Measurements from ENCODE around the gene STXBP6. TPM values are rescaled to one million over a fixed set of nuclear protein-coding genes. Genes with fewer than 3 reads are reported as not detected.

STXBP6 gene
- total RNA-seq, 4 donors from 2014 or later, result 2.6 to 5.5 (median 4.4) TPM

- Histone ChIP-seq H3K36me3 (no peaks in the 10 kb centered on the region), H3K4me1 (no peaks in the 10 kb centered on the region), H3K27me3 (no peaks in the 10 kb centered on the region), H3K27ac (no peak overlapping the region), H3K4me3 (no peak overlapping the region), H3K9me3 (no peaks in the 10 kb centered on the region)
- in situ Hi-C loops (cut with MboI; ENCODE audit: low sequenced_read_pairs in 4 of 4), result no loop called here
- intact Hi-C loops (cut with DNase I; ENCODE audit: low total_unique reads), result no loop called here
- ATAC-seq (no peak), DNase-seq (no peak)
- TF ChIP-seq POLR2A (IDR thresholded peaks at IDR 0.05), result no peak
Observed at GRCh38 chr14:25069879-25070278, 19.9 kb upstream of the STXBP6 start.

GRCh38 chr14:25067600-25067999 lies 17.7 kb upstream of the STXBP6 start:
- no peak overlapping the region for H3K27ac ChIP-seq
- no peaks in the 10 kb centered on the region for H3K27me3 ChIP-seq
- ATAC-seq (no peak), DNase-seq (no peak)
- H3K36me3 ChIP-seq, result no peaks in the 10 kb centered on the region
- H3K4me1 ChIP-seq, result no peaks in the 10 kb centered on the region
- no peak overlapping the region for H3K4me3 ChIP-seq
- in situ Hi-C loops (cut with MboI; ENCODE audit: low sequenced_read_pairs in 4 of 4), result no loop called here
- H3K9me3 ChIP-seq, result no peaks in the 10 kb centered on the region
- no peak for TF ChIP-seq POLR2A (IDR thresholded peaks at IDR 0.05)
- no peak for TF ChIP-seq CTCF (IDR thresholded peaks at IDR 0.05 in 4 of 5, conservative IDR thresholded peaks at IDR 0.05 in 1 of 5)
- intact Hi-C loops (cut with DNase I; ENCODE audit: low total_unique reads), result no loop called here

- in situ Hi-C loops (cut with MboI; ENCODE audit: low sequenced_read_pairs in 4 of 4), result no loop called here
- intact Hi-C loops (cut with DNase I; ENCODE audit: low total_unique reads), result no loop called here
- DNase-seq, result no peak
- Histone ChIP-seq H3K27me3 (no peaks in the 10 kb centered on the region), H3K27ac (no peak overlapping the region), H3K4me3 (no peak overlapping the region), H3K36me3 (no peaks in the 10 kb centered on the region), H3K9me3 (no peaks in the 10 kb centered on the region), H3K4me1 (no peaks in the 10 kb centered on the region)
- ATAC-seq, result no peak
- TF ChIP-seq POLR2A (IDR thresholded peaks at IDR 0.05) (no peak), CTCF (IDR thresholded peaks at IDR 0.05 in 4 of 5, conservative IDR thresholded peaks at IDR 0.05 in 1 of 5) (no peak)
Observed at GRCh38 chr14:25062022-25062321, 12.0 kb upstream of the STXBP6 start.

- intact Hi-C loops (cut with DNase I; ENCODE audit: low total_unique reads) (no loop called here), in situ Hi-C loops (cut with MboI; ENCODE audit: low sequenced_read_pairs in 4 of 4) (no loop called here)
- no peaks in the 10 kb centered on the region for H3K36me3 ChIP-seq
- no peak overlapping the region for H3K27ac ChIP-seq
- ATAC-seq (no peak), DNase-seq (no peak)
- no peaks in the 10 kb centered on the region for H3K9me3 ChIP-seq
- peaks cover 0 to 2% (median 0%) of the 10 kb centered on the region in 3 donors for H3K27me3 ChIP-seq
- no peaks in the 10 kb centered on the region for H3K4me1 ChIP-seq
- H3K4me3 ChIP-seq, result no peak overlapping the region
- TF ChIP-seq CTCF (IDR thresholded peaks at IDR 0.05 in 4 of 5, conservative IDR thresholded peaks at IDR 0.05 in 1 of 5) (no peak), POLR2A (IDR thresholded peaks at IDR 0.05) (no peak)
Observed at GRCh38 chr14:25056688-25057078, 6.7 kb upstream of the STXBP6 start.

GRCh38 chr14:25055992-25056687 lies 6.2 kb upstream of the STXBP6 start:
- TF ChIP-seq CTCF (IDR thresholded peaks at IDR 0.05 in 4 of 5, conservative IDR thresholded peaks at IDR 0.05 in 1 of 5) (no peak), POLR2A (IDR thresholded peaks at IDR 0.05) (no peak)
- DNase-seq (no peak), ATAC-seq (no peak)
- Histone ChIP-seq H3K27me3 (peaks cover 0 to 2% (median 0%) of the 10 kb centered on the region in 3 donors), H3K36me3 (no peaks in the 10 kb centered on the region), H3K27ac (no peak overlapping the region), H3K4me1 (no peaks in the 10 kb centered on the region), H3K9me3 (no peaks in the 10 kb centered on the region), H3K4me3 (no peak overlapping the region)
- intact Hi-C loops (cut with DNase I; ENCODE audit: low total_unique reads), result no loop called here
- in situ Hi-C loops (cut with MboI; ENCODE audit: low sequenced_read_pairs in 4 of 4), result no loop called here
